ENCODE measurements around the gene LRRC57. TPM values are rescaled to one million over a fixed set of nuclear protein-coding genes. Genes with fewer than 3 reads are reported as not detected.
A peak's percentile ranks its signal among the peaks of the same experiment; 100 is the strongest.

The LRRC57 gene
- total RNA-seq, 1 donor from 2014 or later, result 21.4 TPM

DNA sequence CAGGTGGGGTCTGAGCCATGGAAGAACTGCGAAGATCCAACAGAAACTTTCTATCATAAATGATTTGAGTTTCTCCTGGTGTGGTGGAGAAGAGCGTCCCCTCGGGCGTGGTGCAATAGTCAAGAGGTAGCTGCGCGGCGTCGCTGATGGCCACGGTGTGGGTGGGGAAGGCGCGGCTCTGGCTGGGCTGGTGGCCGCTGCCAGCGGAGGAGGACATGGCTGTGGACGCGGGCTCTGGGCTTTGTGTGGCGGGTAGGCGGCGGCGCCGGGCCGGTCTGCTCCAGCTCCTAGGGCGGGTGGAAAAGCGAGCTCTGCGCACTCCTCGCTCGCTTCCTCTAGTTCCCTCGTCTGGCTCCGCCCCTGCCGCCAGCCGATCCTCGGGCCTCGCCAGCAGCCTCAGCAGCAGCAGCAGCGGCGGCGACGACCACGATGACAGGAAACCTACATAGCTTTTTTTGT lies 32.7 kb upstream of the LRRC57 start:
- H3K9me3 Mint-ChIP-seq, result no peaks in the 10 kb centered on the region
- no peaks in the 10 kb centered on the region for H3K27me3 Mint-ChIP-seq
- H3K4me1 Mint-ChIP-seq, result peaks cover 24% of the 10 kb centered on the region
- peaks cover 5% of the 10 kb centered on the region for H3K36me3 Mint-ChIP-seq (ENCODE audit: low read depth)
- DNase-seq (peak; percentile 66), ATAC-seq (ENCODE audit: low read depth) (peak; percentile 99)
- intact Hi-C loops (cut with micrococcal nuclease), result no loop called here
- no peak for TF ChIP-seq CTCF (IDR thresholded peaks at IDR 0.05)
- peak overlapping the region; percentile 73 for H3K27ac Mint-ChIP-seq
- peak overlapping the region; percentile 84 for H3K4me3 Mint-ChIP-seq
- POLR2A ChIA-PET, result interaction anchor here (0.6 to 0.8 kb wide), 2 partner anchors 10 to 66 kb away, joined by 3 read pairs; no protein-coding TSS in a partner anchor
- CTCF ChIA-PET, result interaction anchor here (0.8 kb wide), 1 partner anchor 44 kb away, joined by 3 read pairs; no protein-coding TSS in a partner anchor

DNA sequence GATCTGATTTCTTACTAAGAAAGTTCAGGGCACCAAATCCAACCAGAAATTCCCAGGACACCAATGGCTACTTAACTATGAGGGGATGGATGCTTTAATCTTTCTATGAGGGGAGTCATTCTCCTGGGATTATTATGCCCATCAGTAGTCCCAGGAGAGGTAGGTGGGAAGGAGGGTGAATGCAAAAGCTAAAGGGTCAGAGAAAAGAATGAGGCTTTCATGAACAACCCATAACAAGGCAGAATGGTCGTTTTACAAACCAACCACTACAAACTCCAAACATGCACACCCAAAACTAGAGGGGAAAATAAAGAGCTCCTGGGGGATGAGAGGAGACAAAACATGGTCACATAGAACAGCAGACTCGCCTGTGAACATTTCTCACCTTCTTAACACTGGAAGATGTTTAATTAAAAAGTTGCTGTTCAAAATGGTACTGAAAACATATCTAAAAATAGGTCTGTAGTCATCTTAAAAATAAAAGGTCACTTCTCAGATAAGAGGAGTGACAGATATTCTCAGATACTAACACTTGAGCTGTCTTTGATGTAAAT lies 30.5 kb upstream of the LRRC57 start:
- Mint-ChIP-seq H3K4me3 (no peak overlapping the region), H3K4me1 (peaks cover 36% of the 10 kb centered on the region), H3K27me3 (no peaks in the 10 kb centered on the region), H3K27ac (no peak overlapping the region), H3K36me3 (ENCODE audit: low read depth) (peaks cover 3% of the 10 kb centered on the region), H3K9me3 (no peaks in the 10 kb centered on the region)
- POLR2A ChIA-PET, result interaction anchor here (0.5 to 0.7 kb wide), 2 partner anchors 1230 to 1710 kb away, joined by 3 to 4 read pairs; partner anchors contain the start of gene GOLM2
- no peak for TF ChIP-seq CTCF (IDR thresholded peaks at IDR 0.05)
- intact Hi-C loops (cut with micrococcal nuclease), result no loop called here
- ATAC-seq (ENCODE audit: low read depth) (no peak), DNase-seq (no peak)
- CTCF ChIA-PET, result no interaction called here

DNA sequence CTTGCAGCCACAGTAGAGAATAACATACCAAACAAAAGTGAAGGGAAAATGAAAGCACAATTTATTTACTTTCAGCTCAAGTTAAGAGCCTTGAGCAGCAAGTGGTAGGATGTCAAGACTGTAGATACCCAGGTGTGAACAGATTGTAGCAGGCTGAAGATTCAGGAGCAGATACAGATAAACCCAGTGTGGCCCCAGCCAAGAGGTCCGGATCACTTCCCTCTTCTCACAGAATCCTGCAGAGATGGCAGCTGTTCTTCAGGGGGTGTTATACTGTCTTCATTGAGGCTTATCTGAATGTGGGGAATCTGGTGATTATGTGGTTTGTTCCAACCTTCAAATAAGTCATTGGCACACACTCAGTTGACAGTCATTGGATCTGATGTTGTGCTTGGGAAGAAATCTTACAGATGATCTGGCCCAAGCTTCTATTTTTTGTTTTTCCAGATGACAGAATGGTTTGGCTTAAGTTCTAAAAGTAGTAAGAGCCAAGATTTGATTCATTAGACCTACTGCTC lies 29.0 kb upstream of the LRRC57 start:
- Mint-ChIP-seq H3K4me1 (peaks cover 36% of the 10 kb centered on the region), H3K27ac (no peak overlapping the region), H3K27me3 (no peaks in the 10 kb centered on the region), H3K9me3 (no peaks in the 10 kb centered on the region), H3K36me3 (ENCODE audit: low read depth) (peaks cover 3% of the 10 kb centered on the region), H3K4me3 (no peak overlapping the region)
- ATAC-seq (ENCODE audit: low read depth) (no peak), DNase-seq (no peak)
- ChIA-PET CTCF (no interaction called here), POLR2A (interaction anchor here (0.6 kb wide), 1 partner anchor 1994 kb away, joined by 3 read pairs; no protein-coding TSS in a partner anchor)
- intact Hi-C loops (cut with micrococcal nuclease), result no loop called here
- no peak for TF ChIP-seq CTCF (IDR thresholded peaks at IDR 0.05)

GRCh38 chr15:42576776-42577175 lies 28.2 kb upstream of the LRRC57 start:
- DNase-seq (no peak), ATAC-seq (ENCODE audit: low read depth) (no peak)
- POLR2A ChIA-PET, result interaction anchor here (0.6 to 1.8 kb wide), 2 partner anchors 72 to 1995 kb away, joined by 3 to 8 read pairs; no protein-coding TSS in a partner anchor
- no peaks in the 10 kb centered on the region for H3K9me3 Mint-ChIP-seq
- no peak overlapping the region for H3K27ac Mint-ChIP-seq
- CTCF ChIA-PET, result no interaction called here
- no peak for TF ChIP-seq CTCF (IDR thresholded peaks at IDR 0.05)
- H3K27me3 Mint-ChIP-seq, result no peaks in the 10 kb centered on the region
- H3K4me3 Mint-ChIP-seq, result peak overlapping the region; percentile 96
- H3K4me1 Mint-ChIP-seq, result peaks cover 32% of the 10 kb centered on the region
- intact Hi-C loops (cut with micrococcal nuclease), result no loop called here
- H3K36me3 Mint-ChIP-seq (ENCODE audit: low read depth), result peaks cover 3% of the 10 kb centered on the region

- ATAC-seq (ENCODE audit: low read depth), result no peak
- Mint-ChIP-seq H3K36me3 (ENCODE audit: low read depth) (peaks cover 2% of the 10 kb centered on the region), H3K9me3 (no peaks in the 10 kb centered on the region), H3K27me3 (no peaks in the 10 kb centered on the region), H3K27ac (peak overlapping the region; percentile 80), H3K4me1 (peaks cover 26% of the 10 kb centered on the region), H3K4me3 (peak overlapping the region; percentile 96)
- TF ChIP-seq CTCF (IDR thresholded peaks at IDR 0.05), result no peak
- ChIA-PET CTCF (no interaction called here), POLR2A (interaction anchor here (0.5 to 2.2 kb wide), 11 partner anchors 12 to 1201 kb away, joined by 3 to 12 read pairs (median 5); partner anchors contain the start of genes ELL3, GANC, HAUS2 and LRRC57)
- DNase-seq, result no peak
- intact Hi-C loops (cut with micrococcal nuclease), result no loop called here
These were observed 27.5 kb upstream of the LRRC57 start for GRCh38 chr15:42576040-42576594.

Measured in activated B cell treated with CpG ODN at 0.5 μM for 24 hours (primary cell).